PFSK-1 (cell line): ENCODE measurements around the gene PALM2AKAP2.

Source experiments
- POLR2AphosphoS5 ChIP-seq: IDR thresholded peaks from 2 replicates; pipeline ENCODE4 v1.6.1; 2012; ENCODE audit warnings: low read depth, mild to moderate bottlenecking, control low read depth, low read length, moderate library complexity
- REST ChIP-seq, 2 experiments: IDR thresholded peaks; 2 replicates each; pipeline versions ENCODE4 v1.6.1 to v1.8.0; 2011 to 2012; ENCODE audit warnings: low read depth in 2 of 2, low read length in 2 of 2, control low read depth in 1 of 2, inconsistent platforms in 1 of 2, mild to moderate bottlenecking in 1 of 2, moderate library complexity in 1 of 2; ENCODE audit not compliant: insufficient read depth in 1 of 2

- no peak for TF ChIP-seq POLR2AphosphoS5
- no peak for TF ChIP-seq REST (IDR thresholded peaks at IDR 0.05; ENCODE audit: insufficient read depth in 1 of 2, low read depth in 2 of 2, low read length in 2 of 2)
These were observed 31.9 kb downstream of the PALM2AKAP2 start for GRCh38 chr9:109811876-109812275.
